Nephron (organoid): ENCODE measurements around the gene NRDC.
A peak's percentile ranks its signal among the peaks of the same experiment; 100 is the strongest.
"Not testable (repeated sequence)": the region's sequence is repeated elsewhere in the genome, so short reads cannot be mapped to it uniquely, and the experiment has no call there.

Experiments
- H3K27ac Mint-ChIP-seq, 3 experiments: 2 replicates each; pipeline ENCODE4 v1.8.0; 2020; ENCODE audit warnings: mixed read lengths in 3 of 3, mild to moderate bottlenecking in 2 of 3, moderate library complexity in 1 of 3
- H3K27me3 Mint-ChIP-seq: 2 replicates; pipeline ENCODE4 v1.8.0; 2021; ENCODE audit warnings: low read depth, mild to moderate bottlenecking, moderate library complexity, mixed read lengths
- H3K36me3 Mint-ChIP-seq: 2 replicates; pipeline ENCODE4 v1.8.0; 2020; ENCODE audit warnings: low read depth, mixed read lengths
- H3K4me1 Mint-ChIP-seq: 2 replicates; pipeline ENCODE4 v1.8.0; 2020; ENCODE audit warnings: mixed read lengths
- H3K4me3 Mint-ChIP-seq, 3 experiments: 2 replicates each; pipeline ENCODE4 v1.8.0; 2020; ENCODE audit warnings: mild to moderate bottlenecking in 3 of 3, mixed read lengths in 3 of 3, moderate library complexity in 2 of 3
- H3K9me3 Mint-ChIP-seq: 2 replicates; pipeline ENCODE4 v1.8.0; 2020; ENCODE audit warnings: mixed read lengths
- TF ChIP-seq, protein P1 (sequence below), 3 experiments: fragments of 200-600 bp; sonication (generic); IDR thresholded peaks; one replicate each; pipeline ENCODE4 v1.5.0; 2021; ENCODE audit warnings: antibody characterized with exemption in 3 of 3; ENCODE audit not compliant: unreplicated experiment in 3 of 3

Gene NRDC

DNA sequence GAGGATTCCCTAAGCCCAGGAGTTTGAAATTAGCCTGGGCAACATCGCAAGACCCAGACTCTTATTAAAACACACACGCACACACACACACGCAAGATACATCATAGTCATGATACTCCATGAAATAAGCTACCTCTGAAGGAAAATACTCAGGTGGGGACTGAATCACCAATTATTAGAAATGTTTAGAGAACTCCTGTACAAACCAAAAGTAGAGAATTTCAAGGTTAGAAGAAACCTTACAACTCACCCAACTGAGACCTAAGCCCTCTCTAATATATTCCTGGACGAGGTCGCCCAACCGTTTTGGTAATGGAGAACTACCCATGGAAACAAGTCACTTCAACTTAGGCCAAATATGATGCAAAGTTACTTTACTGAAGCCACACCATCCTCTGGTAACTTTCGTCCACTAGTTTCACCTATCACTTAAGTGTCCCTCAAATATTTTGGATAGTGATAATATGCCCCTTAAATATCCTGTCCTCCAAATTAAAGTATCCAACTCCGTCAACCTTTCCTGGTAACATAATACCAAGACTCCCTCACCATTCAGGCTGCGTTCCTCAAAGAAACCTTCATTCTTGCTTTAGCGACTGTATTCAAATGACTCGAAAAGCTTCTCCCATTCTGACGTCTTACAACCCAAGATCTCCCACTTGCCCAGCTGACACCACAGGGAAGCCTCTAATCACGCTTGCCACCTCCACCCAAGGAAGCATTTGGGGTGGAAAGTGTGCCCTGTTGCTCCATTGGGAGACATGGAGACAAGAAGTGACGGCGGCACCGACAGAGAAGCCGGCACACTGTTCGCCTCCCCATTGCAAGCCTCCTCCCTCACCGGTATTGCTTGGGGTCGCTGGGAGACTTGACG, 856 bp downstream of the NRDC start:
- Mint-ChIP-seq H3K4me3 (no peak overlapping the region), H3K9me3 (no peaks in the 10 kb centered on the region), H3K27ac (no peak overlapping the region), H3K36me3 (peaks cover 5% of the 10 kb centered on the region), H3K4me1 (peaks cover 16% of the 10 kb centered on the region), H3K27me3 (peaks cover 10% of the 10 kb centered on the region)
- TF ChIP-seq, protein P1, sequence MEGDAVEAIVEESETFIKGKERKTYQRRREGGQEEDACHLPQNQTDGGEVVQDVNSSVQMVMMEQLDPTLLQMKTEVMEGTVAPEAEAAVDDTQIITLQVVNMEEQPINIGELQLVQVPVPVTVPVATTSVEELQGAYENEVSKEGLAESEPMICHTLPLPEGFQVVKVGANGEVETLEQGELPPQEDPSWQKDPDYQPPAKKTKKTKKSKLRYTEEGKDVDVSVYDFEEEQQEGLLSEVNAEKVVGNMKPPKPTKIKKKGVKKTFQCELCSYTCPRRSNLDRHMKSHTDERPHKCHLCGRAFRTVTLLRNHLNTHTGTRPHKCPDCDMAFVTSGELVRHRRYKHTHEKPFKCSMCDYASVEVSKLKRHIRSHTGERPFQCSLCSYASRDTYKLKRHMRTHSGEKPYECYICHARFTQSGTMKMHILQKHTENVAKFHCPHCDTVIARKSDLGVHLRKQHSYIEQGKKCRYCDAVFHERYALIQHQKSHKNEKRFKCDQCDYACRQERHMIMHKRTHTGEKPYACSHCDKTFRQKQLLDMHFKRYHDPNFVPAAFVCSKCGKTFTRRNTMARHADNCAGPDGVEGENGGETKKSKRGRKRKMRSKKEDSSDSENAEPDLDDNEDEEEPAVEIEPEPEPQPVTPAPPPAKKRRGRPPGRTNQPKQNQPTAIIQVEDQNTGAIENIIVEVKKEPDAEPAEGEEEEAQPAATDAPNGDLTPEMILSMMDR (IDR thresholded peaks at IDR 0.05; ENCODE audit: unreplicated experiment in 3 of 3) = no peak

DNA sequence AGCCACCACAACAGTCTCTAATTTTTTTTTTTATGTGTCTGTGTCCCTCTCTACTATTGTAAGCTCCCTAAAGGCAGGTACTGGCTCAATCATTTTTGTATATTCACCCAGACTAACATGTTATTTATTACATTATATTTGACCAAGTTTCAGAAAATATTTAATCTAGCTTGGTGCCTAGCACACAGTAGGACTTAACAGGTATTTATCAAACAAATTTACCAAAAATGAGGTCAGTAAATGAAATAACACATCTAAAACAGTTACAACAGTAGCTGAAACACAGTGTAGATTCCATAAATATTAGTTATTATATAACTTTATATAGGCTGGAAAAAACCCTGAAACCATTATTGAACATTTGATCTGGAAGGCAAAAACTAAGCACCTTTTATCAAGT, 2.7 kb downstream of the NRDC start:
- Mint-ChIP-seq H3K36me3 (peaks cover 10% of the 10 kb centered on the region), H3K9me3 (no peaks in the 10 kb centered on the region), H3K4me1 (peaks cover 21% of the 10 kb centered on the region), H3K4me3 (peak overlapping the region; percentile 48 to 68 (median 60)), H3K27me3 (peaks cover 5% of the 10 kb centered on the region), H3K27ac (no peak overlapping the region)
- TF ChIP-seq, protein P1 (IDR thresholded peaks at IDR 0.05; ENCODE audit: unreplicated experiment in 3 of 3) = no peak

DNA sequence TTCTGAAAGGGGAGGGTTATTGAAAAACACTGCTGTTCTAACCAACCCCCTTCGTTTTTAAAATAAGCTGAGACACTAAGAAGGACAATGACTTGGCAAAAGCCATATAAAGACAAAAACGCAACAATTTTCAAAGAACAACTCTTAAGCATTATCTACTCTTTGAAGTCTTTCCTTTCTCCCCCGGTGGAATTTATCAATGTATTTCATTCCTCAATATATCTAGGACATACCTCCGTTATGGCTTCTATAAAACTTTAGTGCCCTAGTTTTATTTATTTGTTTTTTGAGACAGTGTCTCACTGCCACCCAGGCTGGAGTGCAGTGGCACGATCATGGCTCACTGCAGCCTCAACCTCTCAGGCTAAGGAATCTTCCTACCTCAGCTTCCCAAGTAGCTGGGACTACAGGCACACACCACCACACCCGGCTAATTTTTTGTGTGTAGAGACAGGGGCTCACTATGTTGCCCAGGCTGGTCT, 3.2 kb downstream of the NRDC start:
- Mint-ChIP-seq H3K27ac (peak overlapping the region in 1 of 3 experiments; percentile 42), H3K9me3 (no peaks in the 10 kb centered on the region), H3K36me3 (peaks cover 10% of the 10 kb centered on the region), H3K4me3 (peak overlapping the region; percentile 43 to 68 (median 44)), H3K4me1 (peaks cover 21% of the 10 kb centered on the region), H3K27me3 (peaks cover under 1% of the 10 kb centered on the region)
- TF ChIP-seq, protein P1 (IDR thresholded peaks at IDR 0.05; ENCODE audit: unreplicated experiment in 3 of 3) = no peak

DNA sequence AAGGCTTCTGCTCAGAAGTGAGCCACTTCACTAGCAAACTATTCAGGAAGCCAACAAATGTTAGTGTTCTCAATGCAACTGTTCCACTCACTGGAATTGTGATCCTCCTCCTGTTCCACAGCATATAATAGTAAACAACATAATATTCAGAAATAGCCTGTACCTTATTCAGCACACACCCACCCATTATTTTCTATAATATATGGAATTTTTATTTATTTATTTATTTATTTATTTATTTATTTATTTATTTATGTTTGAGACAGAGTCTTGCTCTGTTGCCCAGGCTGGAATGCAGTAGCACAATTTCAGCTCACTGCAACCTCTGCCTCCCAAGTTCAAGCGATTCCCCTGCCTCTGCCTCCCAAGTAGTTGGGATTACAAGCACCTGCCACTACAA, 5.3 kb downstream of the NRDC start:
- not testable (repeated sequence) for H3K9me3 Mint-ChIP-seq, H3K4me3 Mint-ChIP-seq, H3K27ac Mint-ChIP-seq, H3K27me3 Mint-ChIP-seq
- peaks cover 10% of the 10 kb centered on the region for H3K36me3 Mint-ChIP-seq
- peaks cover 21% of the 10 kb centered on the region for H3K4me1 Mint-ChIP-seq

DNA sequence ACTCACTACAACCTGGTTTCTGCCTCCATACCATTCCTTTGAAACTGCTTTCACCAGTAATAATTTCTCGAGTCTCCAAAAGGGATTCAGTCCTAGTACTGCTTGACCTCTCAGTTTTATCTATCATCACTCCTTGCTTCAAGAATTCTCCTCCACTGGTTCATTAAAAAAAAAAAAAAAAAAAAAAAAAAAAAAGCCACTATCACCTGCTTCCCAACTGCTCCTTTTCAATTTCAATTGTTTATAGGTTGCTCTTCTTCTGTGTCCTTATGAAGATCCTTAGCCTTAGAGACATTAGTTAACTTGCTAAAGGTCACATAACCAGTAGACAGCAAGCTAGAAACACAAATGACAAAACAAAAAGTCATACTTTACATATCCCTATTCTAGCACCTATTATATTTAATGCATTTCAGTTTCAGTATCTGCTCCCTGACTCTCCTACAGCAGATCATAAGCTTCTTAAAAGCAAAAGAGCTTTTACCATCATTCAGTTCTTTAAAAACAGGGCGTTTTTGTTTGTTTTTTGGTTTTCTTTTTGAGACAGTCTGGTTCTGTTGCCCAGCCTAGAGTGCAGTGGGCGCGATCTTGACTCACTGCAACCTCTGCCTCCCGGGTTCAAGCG, 7.1 kb downstream of the NRDC start:
- TF ChIP-seq, protein P1 (IDR thresholded peaks at IDR 0.05; ENCODE audit: unreplicated experiment in 3 of 3) = no peak
- Mint-ChIP-seq H3K4me1 (peaks cover 32% of the 10 kb centered on the region), H3K9me3 (no peaks in the 10 kb centered on the region), H3K4me3 (no peak overlapping the region), H3K36me3 (peaks cover 10% of the 10 kb centered on the region), H3K27ac (peak overlapping the region in 1 of 3 experiments; percentile 15), H3K27me3 (no peaks in the 10 kb centered on the region)

DNA sequence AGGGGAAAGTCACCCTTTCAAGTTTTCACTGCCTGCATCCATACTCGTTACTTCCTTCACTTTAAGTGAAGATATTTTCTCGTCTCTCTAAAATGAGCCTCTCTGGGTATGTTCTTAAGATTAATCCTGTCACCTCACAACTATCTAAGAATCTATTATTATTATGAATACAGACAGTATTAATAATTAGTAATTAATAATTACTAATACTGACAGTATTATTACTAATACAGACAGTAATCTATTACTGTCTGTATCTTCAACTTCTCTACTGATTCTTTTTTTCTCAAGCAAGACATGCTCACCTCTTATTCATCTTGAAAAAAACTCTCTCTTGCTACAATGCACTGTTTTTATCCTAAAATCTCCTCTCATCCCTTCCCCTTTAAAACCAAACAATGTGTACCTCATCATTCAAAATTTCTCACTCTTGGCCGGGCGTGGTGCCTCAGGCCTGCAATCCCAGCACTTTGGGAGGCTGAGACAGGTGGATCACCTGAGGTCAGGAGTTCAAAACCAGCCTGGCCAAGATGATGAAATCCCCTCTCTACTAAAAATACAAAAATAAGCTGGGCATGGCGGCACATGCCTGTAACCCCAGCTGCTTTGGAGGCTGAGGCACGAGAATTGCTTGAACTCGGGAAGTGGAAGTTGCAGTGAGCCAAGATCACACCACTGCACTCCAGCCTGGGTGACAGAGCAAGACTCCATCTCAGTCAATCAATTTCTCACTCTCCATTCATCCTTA, 7.8 kb downstream of the NRDC start:
- H3K36me3 Mint-ChIP-seq = peaks cover 10% of the 10 kb centered on the region
- no peak overlapping the region for H3K27ac Mint-ChIP-seq
- H3K4me1 Mint-ChIP-seq = peaks cover 30% of the 10 kb centered on the region
- no peak overlapping the region for H3K4me3 Mint-ChIP-seq
- TF ChIP-seq, protein P1 (IDR thresholded peaks at IDR 0.05; ENCODE audit: unreplicated experiment in 3 of 3) = no peak
- no peaks in the 10 kb centered on the region for H3K27me3 Mint-ChIP-seq
- no peaks in the 10 kb centered on the region for H3K9me3 Mint-ChIP-seq
